Activated B cell treated with CpG ODN at 0.5 μM for 24 hours (primary cell): ENCODE measurements around the gene MIEF1. TPM values are rescaled to one million over a fixed set of nuclear protein-coding genes. Genes with fewer than 3 reads are reported as not detected.
A peak's percentile ranks its signal among the peaks of the same experiment; 100 is the strongest.

Source experiments
- ATAC-seq: fragments of 200-7000 bp; cut with Tn5 transposase; one replicate; pipeline ENCODE4 v1.10.0; 2021; ENCODE audit warnings: low read depth, mild to moderate bottlenecking, moderate library complexity
- CTCF ChIA-PET: fragments of 350-600 bp; sonication (Branson Sonifier 250); formaldehyde crosslinking; loops from one replicate; lab custom pipeline; 2021; ENCODE audit warnings: antibody characterized with exemption; lab: Charles Lee
- POLR2A ChIA-PET: fragments of 350-600 bp; sonication (Branson Sonifier 250); formaldehyde crosslinking; loops from one replicate; lab custom pipeline; 2021; ENCODE audit warnings: antibody characterized with exemption; lab: Charles Lee
- DNase-seq: peaks from one replicate; pipeline ENCODE4 v3.0.0; 2022
- H3K27ac Mint-ChIP-seq: one replicate; pipeline ENCODE4 v1.8.0; 2020; ENCODE audit warnings: mixed read lengths
- H3K27me3 Mint-ChIP-seq: one replicate; pipeline ENCODE4 v1.8.0; 2021; ENCODE audit warnings: mixed read lengths
- H3K36me3 Mint-ChIP-seq: one replicate; pipeline ENCODE4 v1.8.0; 2021; ENCODE audit warnings: low read depth, mixed read lengths
- H3K4me1 Mint-ChIP-seq: one replicate; pipeline ENCODE4 v1.8.0; 2021; ENCODE audit warnings: mixed read lengths
- H3K4me3 Mint-ChIP-seq: one replicate; pipeline ENCODE4 v1.8.0; 2020; ENCODE audit warnings: mild to moderate bottlenecking, mixed read lengths
- H3K9me3 Mint-ChIP-seq: one replicate; pipeline ENCODE4 v1.8.0; 2020; ENCODE audit warnings: mixed read lengths
- intact Hi-C: fragments of 100-400 bp; cut with micrococcal nuclease; formaldehyde crosslinking; loops from one replicate; pipeline ENCODE4 v1.15.1; 2024
- total RNA-seq: library from RNA; stranded (reverse); gene quantifications from 2 replicates; pipeline ENCODE4 v1.2.3, GENCODE V29; 2022
- TF ChIP-seq, protein P1 (sequence below): fragments of 200-600 bp; IDR thresholded peaks from one replicate; pipeline ENCODE4 v1.8.0; 2022; ENCODE audit warnings: antibody characterized with exemption, mild to moderate bottlenecking

Gene MIEF1
- total RNA-seq, 1 donor from 2014 or later: 41.3 TPM

DNA sequence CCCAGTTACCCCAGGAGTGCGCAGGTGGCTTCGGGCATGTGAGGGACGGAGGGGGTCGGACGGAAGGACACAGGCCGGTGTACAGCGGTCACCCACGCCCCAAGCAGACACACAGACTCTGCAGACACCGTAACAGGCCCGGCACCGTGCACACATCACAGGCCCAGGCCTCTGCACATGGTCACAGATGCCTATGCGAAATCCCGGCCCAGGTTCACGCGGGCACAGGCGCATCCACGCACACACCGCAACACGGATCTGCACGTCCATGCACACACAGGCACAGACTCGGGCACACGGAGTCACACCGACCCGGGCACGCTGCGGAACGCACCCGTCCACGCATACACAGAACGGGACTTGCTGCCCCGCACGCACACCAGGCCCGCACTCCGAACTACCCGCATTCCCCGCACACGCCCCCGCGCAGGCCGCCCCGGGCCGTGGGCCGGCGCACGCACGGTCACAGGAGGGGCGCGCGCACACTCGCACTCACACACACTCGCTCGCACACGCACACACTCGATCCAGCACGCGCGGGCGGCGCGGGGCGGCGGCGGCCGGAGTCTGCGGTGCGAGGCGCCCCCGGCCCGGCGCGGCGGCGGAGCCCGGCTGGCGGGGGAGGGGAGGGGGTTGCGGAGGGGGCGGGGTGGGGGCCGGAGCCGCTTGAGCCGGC, 45.4 kb upstream of the MIEF1 start, which contains the start of gene MGAT3:
Gene MGAT3 (plus strand): TSS at position 491 of the 676 bp plus-strand sequence. CDS start 30,336 bp downstream, outside the sequence.
- peaks cover 69% of the 10 kb centered on the region for H3K4me1 Mint-ChIP-seq
- peak within 1 kb of the TSS; percentile 65 for H3K27ac Mint-ChIP-seq

GRCh38 chr22:39457198-39457555, 44.9 kb upstream of the MIEF1 start:
- peaks cover 69% of the 10 kb centered on the region for H3K4me1 Mint-ChIP-seq

More for the DNA sequence above, 45.4 kb upstream of the MIEF1 start, which contains the start of gene MGAT3:
- TF ChIP-seq, protein P1, sequence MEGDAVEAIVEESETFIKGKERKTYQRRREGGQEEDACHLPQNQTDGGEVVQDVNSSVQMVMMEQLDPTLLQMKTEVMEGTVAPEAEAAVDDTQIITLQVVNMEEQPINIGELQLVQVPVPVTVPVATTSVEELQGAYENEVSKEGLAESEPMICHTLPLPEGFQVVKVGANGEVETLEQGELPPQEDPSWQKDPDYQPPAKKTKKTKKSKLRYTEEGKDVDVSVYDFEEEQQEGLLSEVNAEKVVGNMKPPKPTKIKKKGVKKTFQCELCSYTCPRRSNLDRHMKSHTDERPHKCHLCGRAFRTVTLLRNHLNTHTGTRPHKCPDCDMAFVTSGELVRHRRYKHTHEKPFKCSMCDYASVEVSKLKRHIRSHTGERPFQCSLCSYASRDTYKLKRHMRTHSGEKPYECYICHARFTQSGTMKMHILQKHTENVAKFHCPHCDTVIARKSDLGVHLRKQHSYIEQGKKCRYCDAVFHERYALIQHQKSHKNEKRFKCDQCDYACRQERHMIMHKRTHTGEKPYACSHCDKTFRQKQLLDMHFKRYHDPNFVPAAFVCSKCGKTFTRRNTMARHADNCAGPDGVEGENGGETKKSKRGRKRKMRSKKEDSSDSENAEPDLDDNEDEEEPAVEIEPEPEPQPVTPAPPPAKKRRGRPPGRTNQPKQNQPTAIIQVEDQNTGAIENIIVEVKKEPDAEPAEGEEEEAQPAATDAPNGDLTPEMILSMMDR: no peak
- ATAC-seq (peak; percentile 11), DNase-seq (no peak)
- H3K27me3 Mint-ChIP-seq: peaks cover 3% of the 10 kb centered on the region
- peaks cover 13% of the 10 kb centered on the region for H3K36me3 Mint-ChIP-seq
- POLR2A ChIA-PET: interaction anchor here (3.5 kb wide), 1 partner anchor 9 kb away, joined by 44 read pairs; no protein-coding TSS in a partner anchor
- peak within 1 kb of the TSS; percentile 75 for H3K4me3 Mint-ChIP-seq
- H3K9me3 Mint-ChIP-seq: no peaks in the 10 kb centered on the region
- CTCF ChIA-PET: no interaction called here
- intact Hi-C loops: no loop called here

GRCh38 chr22:39457556-39458443, 44.3 kb upstream of the MIEF1 start:
- ChIA-PET CTCF (interaction anchor here (1.0 kb wide), 1 partner anchor 20 kb away, joined by 4 read pairs; no protein-coding TSS in a partner anchor), POLR2A (interaction anchor here (0.6 to 3.5 kb wide), 9 partner anchors 10 to 1577 kb away, joined by 3 to 44 read pairs (median 4); partner anchors contain the start of genes RPL3 and TAB1)
- Mint-ChIP-seq H3K36me3 (peaks cover 13% of the 10 kb centered on the region), H3K4me3 (peak overlapping the region; percentile 87), H3K4me1 (peaks cover 69% of the 10 kb centered on the region), H3K27me3 (peaks cover 3% of the 10 kb centered on the region), H3K9me3 (no peaks in the 10 kb centered on the region), H3K27ac (peak overlapping the region; percentile 75)
- DNase-seq: peak; percentile 35
- intact Hi-C loops: loop anchor here (1.0 kb wide), 1 partner anchor 9 kb away; no protein-coding TSS in a partner anchor
- TF ChIP-seq, protein P1: no peak
- peak; percentile 33 for ATAC-seq

More at GRCh38 chr22:39457198-39457555, 44.9 kb upstream of the MIEF1 start:
- ChIA-PET POLR2A (interaction anchor here (1.3 to 3.5 kb wide), 4 partner anchors 9 to 105 kb away, joined by 4 to 44 read pairs (median 11); no protein-coding TSS in a partner anchor), CTCF (no interaction called here)
- H3K27ac Mint-ChIP-seq: no peak overlapping the region
- TF ChIP-seq, protein P1: no peak
- intact Hi-C loops: no loop called here
- H3K4me3 Mint-ChIP-seq: no peak overlapping the region
- no peaks in the 10 kb centered on the region for H3K9me3 Mint-ChIP-seq
- peaks cover 3% of the 10 kb centered on the region for H3K27me3 Mint-ChIP-seq
- ATAC-seq (peak; percentile 32), DNase-seq (no peak)
- H3K36me3 Mint-ChIP-seq: peaks cover 13% of the 10 kb centered on the region

DNA sequence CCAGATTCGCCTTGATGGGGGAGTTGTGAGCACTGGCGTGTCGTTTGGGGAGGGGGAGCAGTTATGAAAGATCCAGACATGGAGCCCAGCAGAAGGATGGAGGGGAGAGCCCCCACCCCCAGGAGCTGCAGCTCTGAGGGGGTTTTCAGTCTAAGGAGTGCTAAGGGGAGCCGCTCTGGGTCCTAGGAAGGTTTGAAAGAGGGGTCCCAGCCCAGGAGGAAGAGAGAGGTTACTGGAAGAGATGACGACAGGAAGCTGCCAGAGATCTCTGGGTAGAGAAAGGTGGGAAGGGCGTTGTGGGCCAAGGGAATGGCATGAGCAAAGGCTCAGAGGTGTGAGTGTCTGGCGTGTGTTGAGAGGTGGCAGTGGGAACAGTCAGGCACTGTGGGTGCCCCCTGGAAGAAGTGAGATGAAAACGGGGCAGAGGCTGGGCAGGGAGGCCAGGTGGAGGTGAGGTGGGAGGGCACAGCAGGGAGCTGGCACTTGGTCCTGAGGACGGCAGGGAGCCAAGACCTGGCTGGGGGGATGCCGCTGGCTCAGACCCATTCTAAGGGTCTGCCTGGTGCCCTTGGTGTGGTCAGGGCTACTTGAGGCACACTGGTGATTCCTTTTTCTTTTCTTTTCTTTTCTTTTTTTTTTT, 43.5 kb upstream of the MIEF1 start:
- H3K9me3 Mint-ChIP-seq: no peaks in the 10 kb centered on the region
- peaks cover 13% of the 10 kb centered on the region for H3K36me3 Mint-ChIP-seq
- intact Hi-C loops: loop anchor here (1.0 kb wide), 1 partner anchor 10 kb away; no protein-coding TSS in a partner anchor
- DNase-seq (no peak), ATAC-seq (no peak)
- H3K4me3 Mint-ChIP-seq: peak overlapping the region; percentile 87
- peaks cover 3% of the 10 kb centered on the region for H3K27me3 Mint-ChIP-seq
- peak overlapping the region; percentile 75 for H3K27ac Mint-ChIP-seq
- CTCF ChIA-PET: interaction anchor here (1.0 to 1.5 kb wide), 2 partner anchors 21 to 35 kb away, joined by 3 to 4 read pairs; no protein-coding TSS in a partner anchor
- H3K4me1 Mint-ChIP-seq: peaks cover 72% of the 10 kb centered on the region
- POLR2A ChIA-PET: interaction anchor here (0.8 to 3.5 kb wide), 7 partner anchors 10 to 139 kb away, joined by 3 to 44 read pairs (median 4); partner anchors contain the start of genes RPL3 and TAB1
- TF ChIP-seq, protein P1: no peak
